Mesenchymal stem cell (in vitro differentiated cells and primary cell): Measurements from ENCODE around the gene OR2W1.

ENCODE experiments used
- DNase-seq: peaks from one replicate; pipeline ENCODE4 v3.0.0-alpha.2; 2013
- H2AFZ ChIP-seq: one replicate; pipeline ENCODE4 v1.6.1; 2013; ENCODE audit warnings: low read depth, mild to moderate bottlenecking, control low read depth, inconsistent platforms, low read length, moderate library complexity
- H2AK5ac ChIP-seq: 2 replicates; pipeline ENCODE4 v1.6.1; 2013; ENCODE audit warnings: low read length, moderate library complexity, mild to moderate bottlenecking, inconsistent platforms; ENCODE audit not compliant: severe bottlenecking
- H2BK120ac ChIP-seq: one replicate; pipeline ENCODE4 v1.6.1; 2013; ENCODE audit warnings: low read depth, mild to moderate bottlenecking, inconsistent platforms, low read length, moderate library complexity
- H2BK12ac ChIP-seq, 2 experiments: one replicate each; pipeline ENCODE4 v1.6.1; 2013; ENCODE audit warnings: inconsistent platforms in 2 of 2, low read length in 2 of 2, mild to moderate bottlenecking in 2 of 2, moderate library complexity in 2 of 2, control low read depth in 1 of 2
- H2BK15ac ChIP-seq: one replicate; pipeline ENCODE4 v1.6.1; 2013; ENCODE audit warnings: mild to moderate bottlenecking, low read depth, inconsistent platforms; ENCODE audit not compliant: poor library complexity, severe bottlenecking
- H2BK5ac ChIP-seq: 2 replicates; pipeline ENCODE4 v1.6.1; 2013; ENCODE audit warnings: low read depth, mild to moderate bottlenecking, low read length, control low read depth, inconsistent platforms; ENCODE audit not compliant: poor library complexity, severe bottlenecking
- H3K14ac ChIP-seq, 2 experiments: one replicate each; pipeline ENCODE4 v1.6.1; 2013; ENCODE audit warnings: inconsistent platforms in 2 of 2, low read length in 2 of 2, control low read depth in 1 of 2, mild to moderate bottlenecking in 1 of 2, moderate library complexity in 1 of 2
- H3K18ac ChIP-seq, 2 experiments: one replicate each; pipeline ENCODE4 v1.6.1; 2013; ENCODE audit warnings: inconsistent platforms in 2 of 2, low read length in 2 of 2, control low read depth in 1 of 2, low read depth in 1 of 2, mild to moderate bottlenecking in 1 of 2
- H3K23ac ChIP-seq, 2 experiments: one replicate each; pipeline ENCODE4 v1.6.1; 2013; ENCODE audit warnings: inconsistent platforms in 2 of 2, low read length in 2 of 2, mild to moderate bottlenecking in 2 of 2, moderate library complexity in 2 of 2, control low read depth in 1 of 2
- H3K27ac ChIP-seq: 2 replicates; pipeline ENCODE4 v1.5.1; 2013; ENCODE audit warnings: mild to moderate bottlenecking, moderate library complexity, low read length, control low read depth, inconsistent platforms; ENCODE audit not compliant: poor library complexity, severe bottlenecking
- H3K27me3 ChIP-seq, 2 experiments: 2 replicates each; pipeline versions ENCODE4 v1.6.1 to v1.7.0; 2013; ENCODE audit warnings: low read length in 2 of 2, mild to moderate bottlenecking in 2 of 2, moderate library complexity in 2 of 2, control low read depth in 1 of 2, inconsistent platforms in 1 of 2; ENCODE audit not compliant: control insufficient read depth in 1 of 2, insufficient read depth in 1 of 2
- H3K36me3 ChIP-seq, 2 experiments: 2 replicates each; pipeline versions ENCODE4 v1.6.1 to v1.7.0; 2013; ENCODE audit warnings: low read length in 2 of 2, control low read depth in 1 of 2, inconsistent platforms in 1 of 2, low read depth in 1 of 2, mild to moderate bottlenecking in 1 of 2; ENCODE audit not compliant: insufficient read depth in 2 of 2, control insufficient read depth in 1 of 2
- H3K4ac ChIP-seq, 2 experiments: one replicate each; pipeline ENCODE4 v1.6.1; 2013; ENCODE audit warnings: inconsistent platforms in 2 of 2, low read length in 2 of 2, mild to moderate bottlenecking in 2 of 2, moderate library complexity in 2 of 2, control low read depth in 1 of 2, low read depth in 1 of 2
- H3K4me1 ChIP-seq: 2 replicates; pipeline ENCODE4 v1.6.1; 2013; ENCODE audit warnings: low read depth, low read length, control low read depth; ENCODE audit not compliant: control insufficient read depth, insufficient read depth
- H3K4me2 ChIP-seq: 2 replicates; pipeline ENCODE4 v1.6.1; 2013; ENCODE audit warnings: low read length, mild to moderate bottlenecking, inconsistent platforms; ENCODE audit not compliant: poor library complexity, severe bottlenecking
- H3K4me3 ChIP-seq, 2 experiments: 2 replicates each; pipeline versions ENCODE4 v1.5.1 to v1.7.0; 2013; ENCODE audit warnings: low read length in 2 of 2, mild to moderate bottlenecking in 2 of 2, control low read depth in 1 of 2, low read depth in 1 of 2; ENCODE audit not compliant: insufficient read depth in 1 of 2
- H3K79me1 ChIP-seq: replicated peaks from 2 replicates; pipeline ENCODE4 v1.6.1; 2013; ENCODE audit warnings: mild to moderate bottlenecking, control low read depth, low read length, inconsistent platforms; ENCODE audit not compliant: poor library complexity, severe bottlenecking
- H3K9ac ChIP-seq: 2 replicates; pipeline ENCODE4 v1.7.0; 2013; ENCODE audit warnings: mild to moderate bottlenecking, low read length, moderate library complexity
- H3K9me3 ChIP-seq: 2 replicates; pipeline ENCODE4 v1.7.0; 2013; ENCODE audit warnings: mild to moderate bottlenecking, low read length; ENCODE audit not compliant: control insufficient read depth
- H4K8ac ChIP-seq: one replicate; pipeline ENCODE4 v1.6.1; 2013; ENCODE audit warnings: inconsistent platforms, mild to moderate bottlenecking, low read length, moderate library complexity
- H4K91ac ChIP-seq: one replicate; pipeline ENCODE4 v1.6.1; 2013; ENCODE audit warnings: mild to moderate bottlenecking, low read length, inconsistent platforms
- WGBS: methylation state at CpG from one replicate; pipeline ENCODE4 v1.1.7; 2013; ENCODE audit warnings: mixed read lengths; 5-methylcytosine and 5-hydroxymethylcytosine counted together

The OR2W1 gene

DNA sequence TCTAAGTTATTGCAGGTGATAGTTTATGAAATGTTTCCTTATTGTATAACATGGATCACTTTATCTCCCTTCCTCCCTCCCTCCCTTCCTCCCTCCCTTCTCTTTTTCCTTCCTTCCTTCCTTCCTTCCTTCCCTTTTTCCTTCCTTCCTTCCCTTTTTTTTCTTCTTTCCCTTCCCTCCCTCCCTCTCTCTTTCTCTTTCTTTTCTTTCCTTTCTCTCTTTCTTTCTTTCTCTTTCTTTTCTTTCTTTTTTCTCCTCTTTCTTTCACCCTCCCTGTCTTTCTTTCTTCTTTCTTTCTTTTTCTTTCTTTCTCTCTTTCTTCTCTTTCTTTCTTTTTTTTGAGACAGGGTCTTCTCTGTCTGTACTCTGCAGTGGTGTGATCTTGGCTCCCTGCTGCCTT lies 36.3 kb upstream of the OR2W1 start:
- H3K27me3 ChIP-seq: no peaks in the 10 kb centered on the region
- H3K14ac ChIP-seq: no peak overlapping the region
- no peak overlapping the region for H2AK5ac ChIP-seq
- no peak overlapping the region for H4K8ac ChIP-seq
- H3K9me3 ChIP-seq: no peaks in the 10 kb centered on the region
- H3K4me1 ChIP-seq: no peaks in the 10 kb centered on the region
- H3K27ac ChIP-seq: no peak overlapping the region
- no peak overlapping the region for H3K4ac ChIP-seq
- H2BK15ac ChIP-seq: no peak overlapping the region
- H3K23ac ChIP-seq: no peak overlapping the region
- no peak overlapping the region for H3K4me2 ChIP-seq
- H2BK12ac ChIP-seq: no peak overlapping the region
- H3K79me1 ChIP-seq: no peaks in the 10 kb centered on the region
- DNase-seq: no peak
- no peaks in the 10 kb centered on the region for H3K36me3 ChIP-seq
- H2BK120ac ChIP-seq: no peak overlapping the region
- no peak overlapping the region for H3K9ac ChIP-seq
- H2AFZ ChIP-seq: no peak overlapping the region
- no peak overlapping the region for H3K18ac ChIP-seq
- no peak overlapping the region for H3K4me3 ChIP-seq
- H2BK5ac ChIP-seq: no peak overlapping the region
- no peak overlapping the region for H4K91ac ChIP-seq

DNA sequence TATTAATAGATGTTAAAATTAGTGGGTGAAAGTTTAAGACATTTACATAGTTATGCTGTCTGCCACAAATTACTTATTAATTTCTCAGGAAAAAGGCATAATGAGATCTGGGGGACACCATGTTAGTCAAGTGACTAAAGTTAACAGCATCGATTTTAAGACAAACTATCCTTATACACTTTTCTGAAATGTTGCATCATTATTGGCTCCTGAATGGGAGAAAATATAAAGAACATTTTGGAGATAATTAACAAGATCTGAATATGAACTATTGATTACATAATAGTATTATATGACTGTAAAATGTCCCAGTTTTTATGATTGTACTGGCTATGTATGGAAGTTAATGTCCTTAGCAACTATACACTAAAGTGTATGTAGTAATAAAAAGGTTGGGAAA lies 34.2 kb upstream of the OR2W1 start:
- Histone ChIP-seq H3K4me3 (no peak overlapping the region), H2BK5ac (no peak overlapping the region), H3K27ac (no peak overlapping the region), H3K14ac (no peak overlapping the region), H2AK5ac (no peak overlapping the region), H4K8ac (no peak overlapping the region), H3K79me1 (no peaks in the 10 kb centered on the region), H2BK12ac (no peak overlapping the region), H3K4ac (no peak overlapping the region), H3K27me3 (no peaks in the 10 kb centered on the region), H3K9me3 (no peaks in the 10 kb centered on the region), H3K23ac (no peak overlapping the region), H3K4me1 (no peaks in the 10 kb centered on the region), H3K36me3 (no peaks in the 10 kb centered on the region), H4K91ac (no peak overlapping the region), H2AFZ (no peak overlapping the region), H3K9ac (no peak overlapping the region), H3K4me2 (no peak overlapping the region), H2BK15ac (no peak overlapping the region), H2BK120ac (no peak overlapping the region), H3K18ac (no peak overlapping the region)
- DNase-seq: no peak
- no CpG with 5 or more reads among the region's 1 CpG for WGBS

DNA sequence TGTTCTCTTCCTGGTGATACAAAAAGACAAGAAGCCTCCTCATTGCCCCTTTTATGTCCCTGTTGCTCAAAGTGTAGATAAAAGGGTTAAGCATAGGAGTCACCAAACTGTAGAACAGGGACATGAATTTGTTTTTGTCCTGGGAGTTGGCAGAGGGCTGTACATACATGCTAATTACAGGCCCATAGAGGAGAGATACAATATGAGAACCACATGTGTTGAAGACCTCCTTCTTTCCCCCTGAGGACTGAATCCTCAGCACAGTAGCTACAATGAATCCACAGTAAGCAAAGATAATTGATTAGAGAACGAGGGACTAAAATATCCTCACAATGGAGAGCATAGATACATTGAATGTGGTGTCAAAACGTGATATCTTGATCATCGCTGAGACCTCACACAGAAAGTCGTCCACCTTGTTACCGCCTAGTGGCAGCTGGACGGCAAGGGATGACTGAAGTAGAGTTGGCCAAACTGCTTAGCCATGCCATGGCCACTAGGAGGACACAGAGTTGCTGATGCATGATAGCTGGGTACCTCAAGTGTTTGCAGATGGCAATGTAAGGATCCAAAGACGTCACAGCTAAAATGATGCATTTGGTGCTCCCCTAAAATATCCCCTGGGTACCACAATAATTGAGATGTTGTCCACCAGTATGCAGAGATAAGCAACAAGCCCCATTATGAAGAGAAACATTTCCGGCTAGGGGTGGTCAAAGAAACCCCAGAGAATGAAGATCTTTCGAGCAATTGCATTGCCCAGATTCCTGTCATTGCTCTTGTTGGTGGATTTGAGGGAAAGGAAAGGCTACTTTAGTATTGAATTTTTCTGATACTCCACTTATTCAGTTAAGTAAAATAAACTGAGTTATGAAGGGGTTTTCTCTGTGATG lies 27.1 kb upstream of the OR2W1 start:
- H3K4me2 ChIP-seq: no peak overlapping the region
- no peak overlapping the region for H4K91ac ChIP-seq
- no peak overlapping the region for H3K4me3 ChIP-seq
- H3K4me1 ChIP-seq: no peaks in the 10 kb centered on the region
- no peaks in the 10 kb centered on the region for H3K79me1 ChIP-seq
- H3K27ac ChIP-seq: no peak overlapping the region
- no peak overlapping the region for H3K18ac ChIP-seq
- H3K9ac ChIP-seq: no peak overlapping the region
- H3K23ac ChIP-seq: no peak overlapping the region
- H2BK5ac ChIP-seq: no peak overlapping the region
- no peak overlapping the region for H3K14ac ChIP-seq
- no peak overlapping the region for H2AK5ac ChIP-seq
- H3K9me3 ChIP-seq: no peaks in the 10 kb centered on the region
- no peak overlapping the region for H4K8ac ChIP-seq
- 30% methylated on average over 9 of the region's 9 CpGs for WGBS
- H2BK15ac ChIP-seq: no peak overlapping the region
- H2AFZ ChIP-seq: no peak overlapping the region
- no peaks in the 10 kb centered on the region for H3K36me3 ChIP-seq
- no peak overlapping the region for H3K4ac ChIP-seq
- no peaks in the 10 kb centered on the region for H3K27me3 ChIP-seq
- H2BK12ac ChIP-seq: no peak overlapping the region
- H2BK120ac ChIP-seq: no peak overlapping the region
- peak; percentile 25 for DNase-seq

DNA sequence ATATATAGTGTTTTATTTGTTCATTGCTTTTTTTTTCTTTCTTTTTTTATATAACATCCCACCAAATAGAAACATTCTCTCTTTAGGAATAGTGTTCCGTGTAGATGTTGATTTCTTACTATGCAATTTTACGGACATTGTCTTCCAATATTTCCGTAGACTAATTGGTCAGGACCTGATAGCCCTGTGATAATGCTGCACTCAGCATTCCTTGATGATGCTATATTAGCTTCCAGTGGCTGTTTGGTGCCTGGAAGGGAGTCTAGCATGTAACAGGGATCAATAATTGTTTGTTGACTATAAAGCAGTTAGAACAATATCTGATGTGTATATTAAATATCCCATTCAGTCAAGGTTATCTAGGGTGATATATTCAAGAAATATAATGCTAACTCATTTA lies 6.7 kb upstream of the OR2W1 start:
- no peaks in the 10 kb centered on the region for H3K36me3 ChIP-seq
- no peak overlapping the region for H2BK120ac ChIP-seq
- H3K4ac ChIP-seq: no peak overlapping the region
- no peaks in the 10 kb centered on the region for H3K27me3 ChIP-seq
- WGBS: 93% methylated on average over 3 of the region's 3 CpGs
- H3K27ac ChIP-seq: no peak overlapping the region
- no peak overlapping the region for H2AK5ac ChIP-seq
- no peak overlapping the region for H3K9ac ChIP-seq
- H3K4me1 ChIP-seq: no peaks in the 10 kb centered on the region
- H4K8ac ChIP-seq: no peak overlapping the region
- DNase-seq: no peak
- no peak overlapping the region for H2AFZ ChIP-seq
- no peaks in the 10 kb centered on the region for H3K79me1 ChIP-seq
- H2BK15ac ChIP-seq: no peak overlapping the region
- no peak overlapping the region for H3K4me3 ChIP-seq
- no peak overlapping the region for H2BK5ac ChIP-seq
- H4K91ac ChIP-seq: no peak overlapping the region
- no peak overlapping the region for H3K18ac ChIP-seq
- no peak overlapping the region for H2BK12ac ChIP-seq
- H3K4me2 ChIP-seq: no peak overlapping the region
- no peak overlapping the region for H3K23ac ChIP-seq
- H3K14ac ChIP-seq: no peak overlapping the region
- peaks cover 5% of the 10 kb centered on the region for H3K9me3 ChIP-seq
